HepG2 (cell line): ENCODE data around the gene SYTL2. TPM values are rescaled to one million over a fixed set of nuclear protein-coding genes. Genes with fewer than 3 reads are reported as not detected.

Experiments used
- FOXJ3 ChIP-seq: sonication (generic); formaldehyde crosslinking; IDR thresholded peaks from 2 replicates; pipeline ENCODE4 v1.4.0; 2020; ENCODE audit warnings: missing genetic modification reagents, mild to moderate bottlenecking, borderline replicate concordance
- HNRNPH1 ChIP-seq: fragments of 200-400 bp; formaldehyde crosslinking; optimal IDR thresholded peaks from 2 replicates; pipeline ENCODE3; 2017; ENCODE audit warnings: mild to moderate bottlenecking, low read depth, low read length
- IKZF4 ChIP-seq: sonication (generic); formaldehyde crosslinking; IDR thresholded peaks from 2 replicates; pipeline ENCODE4 v1.5.1; 2020; ENCODE audit warnings: borderline replicate concordance, mild to moderate bottlenecking, low read depth, missing genetic modification reagents; ENCODE audit errors: not compliant biosample characterization
- KDM6A ChIP-seq: IDR thresholded peaks from 2 replicates; pipeline ENCODE4 v1.6.1; 2016; ENCODE audit warnings: low read depth
- MAF1 ChIP-seq: sonication (generic); formaldehyde crosslinking; IDR thresholded peaks from 2 replicates; pipeline ENCODE4 v1.5.0; 2020; ENCODE audit warnings: missing genetic modification reagents, borderline replicate concordance
- MAZ ChIP-seq, 2 experiments: sonication (generic) in 1 of 2; formaldehyde crosslinking in 1 of 2; IDR thresholded peaks; 2 replicates each; pipeline versions ENCODE4 v1.5.0 to v1.6.1; 2012 to 2020; ENCODE audit warnings: low read depth in 2 of 2, mild to moderate bottlenecking in 2 of 2, borderline replicate concordance in 1 of 2, improper control_type of control experiment in 1 of 2, low read length in 1 of 2, missing genetic modification reagents in 1 of 2, moderate library complexity in 1 of 2
- NFKB2 ChIP-seq: sonication (generic); formaldehyde crosslinking; IDR thresholded peaks from 2 replicates; pipeline ENCODE4 v1.4.0; 2020; ENCODE audit warnings: missing genetic modification reagents, borderline replicate concordance
- RFX3 ChIP-seq: IDR thresholded peaks from 2 replicates; pipeline ENCODE4 v1.6.1; 2016; ENCODE audit warnings: missing biosample characterization, missing genetic modification reagents
- SKI ChIP-seq: fragments of 450-650 bp; IDR thresholded peaks from one replicate; pipeline ENCODE4 v1.6.1; 2018; ENCODE audit warnings: mild to moderate bottlenecking; ENCODE audit not compliant: partially characterized antibody
- SOX13 ChIP-seq, 3 experiments: fragments of 450-650 bp in 1 of 3; sonication (generic) in 1 of 3; formaldehyde crosslinking in 1 of 3; IDR thresholded peaks in 2 of 3; conservative IDR thresholded peaks in 1 of 3; 2 replicates each; pipeline versions ENCODE4 v1.5.0 to v1.6.1; 2016 to 2020; ENCODE audit warnings: antibody characterized with exemption in 1 of 3, mild to moderate bottlenecking in 1 of 3, missing compliant biosample characterization in 1 of 3, missing genetic modification reagents in 1 of 3, moderate library complexity in 1 of 3
- STAT6 ChIP-seq: sonication (generic); formaldehyde crosslinking; IDR thresholded peaks from 2 replicates; pipeline ENCODE4 v1.4.0; 2020; ENCODE audit warnings: missing genetic modification reagents, mild to moderate bottlenecking, borderline replicate concordance
- XBP1 ChIP-seq: sonication (generic); formaldehyde crosslinking; IDR thresholded peaks from 2 replicates; pipeline ENCODE4 v1.5.0; 2020; ENCODE audit warnings: missing genetic modification reagents
- ZNF331 ChIP-seq: sonication (generic); formaldehyde crosslinking; IDR thresholded peaks from 2 replicates; pipeline ENCODE4 v1.4.0; 2020; ENCODE audit warnings: missing genetic modification reagents
- ZNF414 ChIP-seq: sonication (generic); formaldehyde crosslinking; IDR thresholded peaks from 2 replicates; pipeline ENCODE4 v1.5.0; 2020; ENCODE audit warnings: missing genetic modification reagents
- ZNF556 ChIP-seq: sonication (generic); formaldehyde crosslinking; IDR thresholded peaks from 2 replicates; pipeline ENCODE4 v1.4.0; 2020; ENCODE audit warnings: mild to moderate bottlenecking, missing genetic modification reagents, borderline replicate concordance
- ZNF691 ChIP-seq: sonication (generic); formaldehyde crosslinking; IDR thresholded peaks from 2 replicates; pipeline ENCODE4 v1.4.0; 2020; ENCODE audit warnings: missing genetic modification reagents, low read depth, mild to moderate bottlenecking, borderline replicate concordance
- ZNF710 ChIP-seq: sonication (generic); formaldehyde crosslinking; IDR thresholded peaks from 2 replicates; pipeline ENCODE4 v1.5.0; 2020; ENCODE audit warnings: mild to moderate bottlenecking, missing genetic modification reagents, borderline replicate concordance
- ZNF713 ChIP-seq: sonication (generic); formaldehyde crosslinking; IDR thresholded peaks from 2 replicates; pipeline ENCODE4 v1.4.0; 2020; ENCODE audit warnings: mild to moderate bottlenecking, missing genetic modification reagents
- ZNF720 ChIP-seq: sonication (generic); formaldehyde crosslinking; IDR thresholded peaks from 2 replicates; pipeline ENCODE4 v1.4.0; 2020; ENCODE audit warnings: missing genetic modification reagents
- polyA plus RNA-seq, 8 experiments: library from polyadenylated mRNA; depleted of rRNA in 3 of 8; stranded (reverse) in 7 of 8; unstranded in 1 of 8; fragments of >200 nt; fragmentation: Illumina TruSeq in 4 of 8; extraction: Trizol in 4 of 8; gene quantifications; 2 replicates each; pipeline versions ENCODE4 v1.2.1 to v1.2.3, GENCODE V29; 2011 to 2016; ENCODE audit warnings: low read depth in 4 of 8, missing spikeins in 1 of 8, mixed read lengths in 1 of 8; ENCODE audit not compliant: insufficient read depth in 1 of 8
- total RNA-seq, 5 experiments: library from RNA; depleted of rRNA; stranded (reverse); fragments of >200 nt; fragmentation: Illumina TruSeq; extraction: Trizol; gene quantifications; 2 replicates each; pipeline ENCODE4 v1.2.3, GENCODE V29; 2016; ENCODE audit warnings: low read depth in 1 of 5

The SYTL2 gene
- total and polyA plus RNA-seq, 2 of the 13 experiments (the other 11 are each of a cell fraction or from before 2014, with no cell fraction given), result 0.77 to 0.90 TPM

- TF ChIP-seq ZNF691 (CRISPR knock-in tag), result peak; percentile 74
- TF ChIP-seq ZNF331 (CRISPR knock-in tag), result peak; percentile 83
- TF ChIP-seq MAZ (IDR thresholded peaks at IDR 0.05; ENCODE audit: borderline replicate concordance, low read depth, low read length), result peak; percentile 99
- TF ChIP-seq MAZ (CRISPR knock-in tag; IDR thresholded peaks at IDR 0.05; ENCODE audit: low read depth), result peak; percentile 100
- 0 out of 2 replicates have a peak, but pooled peaks have one; percentile 78 for TF ChIP-seq ZNF713 (CRISPR knock-in tag)
- TF ChIP-seq XBP1 (CRISPR knock-in tag), result no peak
- no peak for TF ChIP-seq ZNF414
- peak; percentile 97; the same call in 1 of the 2 replicates for TF ChIP-seq NFKB2 (CRISPR knock-in tag)
- peak; percentile 80; the same call in 1 of the 2 replicates for TF ChIP-seq ZNF710 (CRISPR knock-in tag)
- peak; percentile 95 for TF ChIP-seq ZNF556
- no peak for TF ChIP-seq HNRNPH1
- TF ChIP-seq SOX13 (IDR thresholded peaks at IDR 0.05), result no peak
- peak in 1 of 2 experiments; percentile 66; a peak in 2 of 4 replicates for TF ChIP-seq SOX13 (CRISPR knock-in tag; conservative IDR thresholded peaks at IDR 0.05 in 1 of 2, IDR thresholded peaks at IDR 0.05 in 1 of 2)
- no peak for TF ChIP-seq KDM6A
- peak; percentile 82 for TF ChIP-seq IKZF4 (CRISPR knock-in tag)
- peak; percentile 88 for TF ChIP-seq SKI
- TF ChIP-seq FOXJ3 (CRISPR knock-in tag), result peak; percentile 54; the same call in 1 of the 2 replicates
- TF ChIP-seq MAF1 (CRISPR knock-in tag), result no peak
- TF ChIP-seq ZNF720 (CRISPR knock-in tag), result no peak
- TF ChIP-seq RFX3 (CRISPR knock-in tag), result peak; percentile 83
- TF ChIP-seq STAT6 (CRISPR knock-in tag), result no peak
These were observed 43.8 kb upstream of the SYTL2 start (continued) for GRCh38 chr11:85854557-85855340.
